ENCODE results near the gene ATF5. TPM values are rescaled to one million over a fixed set of nuclear protein-coding genes. Genes with fewer than 3 reads are reported as not detected.

The ATF5 gene
- total RNA-seq, 1 donor from 2014 or later, result 18.1 TPM

DNA sequence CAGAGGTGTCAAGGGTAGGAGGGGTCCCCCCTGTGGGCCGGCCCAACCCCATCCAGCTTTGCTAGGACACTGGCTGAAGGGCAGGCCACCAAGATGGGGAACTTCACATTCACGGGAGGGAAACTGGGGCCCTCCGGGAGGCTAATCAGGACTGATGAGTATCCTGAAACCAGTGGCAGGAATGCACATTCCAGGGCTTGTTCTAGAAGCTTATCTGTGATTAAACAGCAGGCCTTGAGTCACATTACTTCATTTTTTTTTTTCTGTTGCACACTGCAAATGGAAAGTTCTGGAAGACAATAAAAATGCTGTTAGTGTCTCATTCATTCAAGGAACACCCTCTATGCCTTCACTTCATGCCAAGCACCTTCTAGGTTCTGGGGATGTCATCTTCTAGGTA lies 47.5 kb downstream of the ATF5 start:
- TF ChIP-seq, protein P1, sequence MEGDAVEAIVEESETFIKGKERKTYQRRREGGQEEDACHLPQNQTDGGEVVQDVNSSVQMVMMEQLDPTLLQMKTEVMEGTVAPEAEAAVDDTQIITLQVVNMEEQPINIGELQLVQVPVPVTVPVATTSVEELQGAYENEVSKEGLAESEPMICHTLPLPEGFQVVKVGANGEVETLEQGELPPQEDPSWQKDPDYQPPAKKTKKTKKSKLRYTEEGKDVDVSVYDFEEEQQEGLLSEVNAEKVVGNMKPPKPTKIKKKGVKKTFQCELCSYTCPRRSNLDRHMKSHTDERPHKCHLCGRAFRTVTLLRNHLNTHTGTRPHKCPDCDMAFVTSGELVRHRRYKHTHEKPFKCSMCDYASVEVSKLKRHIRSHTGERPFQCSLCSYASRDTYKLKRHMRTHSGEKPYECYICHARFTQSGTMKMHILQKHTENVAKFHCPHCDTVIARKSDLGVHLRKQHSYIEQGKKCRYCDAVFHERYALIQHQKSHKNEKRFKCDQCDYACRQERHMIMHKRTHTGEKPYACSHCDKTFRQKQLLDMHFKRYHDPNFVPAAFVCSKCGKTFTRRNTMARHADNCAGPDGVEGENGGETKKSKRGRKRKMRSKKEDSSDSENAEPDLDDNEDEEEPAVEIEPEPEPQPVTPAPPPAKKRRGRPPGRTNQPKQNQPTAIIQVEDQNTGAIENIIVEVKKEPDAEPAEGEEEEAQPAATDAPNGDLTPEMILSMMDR (conservative IDR thresholded peaks at IDR 0.05), result no peak
- Mint-ChIP-seq H3K4me1 (ENCODE audit: unreplicated experiment) (no peaks in the 10 kb centered on the region), H3K27me3 (peaks cover 4% of the 10 kb centered on the region), H3K36me3 (peaks cover 8% of the 10 kb centered on the region), H3K27ac (no peak overlapping the region), H3K9me3 (no peaks in the 10 kb centered on the region), H3K4me3 (no peak overlapping the region)
- no peak for DNase-seq (ENCODE audit: extremely low spot score, unreplicated experiment)

DNA sequence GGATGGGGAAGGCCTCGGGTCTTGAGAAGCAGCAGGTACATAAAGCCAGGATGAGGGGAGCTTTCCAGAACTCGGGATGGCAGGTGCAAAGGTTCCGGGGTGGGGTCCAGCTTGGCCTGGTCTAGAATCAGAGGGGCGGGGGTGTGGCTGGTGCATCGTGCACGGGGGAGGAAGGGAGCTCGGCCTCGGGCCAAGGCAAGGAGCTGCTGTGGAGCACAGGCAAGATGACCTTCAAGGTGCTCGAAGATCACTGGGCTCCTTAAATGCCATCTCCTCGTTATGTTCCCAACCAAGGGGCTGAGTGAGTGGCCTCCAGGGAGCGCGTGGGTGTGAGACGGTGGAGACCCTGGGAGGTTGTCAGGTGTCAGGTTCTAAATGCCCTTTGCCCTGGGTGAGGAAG lies 48.1 kb downstream of the ATF5 start:
- no peaks in the 10 kb centered on the region for H3K4me1 Mint-ChIP-seq (ENCODE audit: unreplicated experiment)
- TF ChIP-seq, protein P1 (conservative IDR thresholded peaks at IDR 0.05), result no peak
- peaks cover 8% of the 10 kb centered on the region for H3K36me3 Mint-ChIP-seq
- H3K27ac Mint-ChIP-seq, result no peak overlapping the region
- H3K9me3 Mint-ChIP-seq, result no peaks in the 10 kb centered on the region
- DNase-seq (ENCODE audit: extremely low spot score, unreplicated experiment), result no peak
- no peak overlapping the region for H3K4me3 Mint-ChIP-seq
- H3K27me3 Mint-ChIP-seq, result peaks cover 4% of the 10 kb centered on the region

DNA sequence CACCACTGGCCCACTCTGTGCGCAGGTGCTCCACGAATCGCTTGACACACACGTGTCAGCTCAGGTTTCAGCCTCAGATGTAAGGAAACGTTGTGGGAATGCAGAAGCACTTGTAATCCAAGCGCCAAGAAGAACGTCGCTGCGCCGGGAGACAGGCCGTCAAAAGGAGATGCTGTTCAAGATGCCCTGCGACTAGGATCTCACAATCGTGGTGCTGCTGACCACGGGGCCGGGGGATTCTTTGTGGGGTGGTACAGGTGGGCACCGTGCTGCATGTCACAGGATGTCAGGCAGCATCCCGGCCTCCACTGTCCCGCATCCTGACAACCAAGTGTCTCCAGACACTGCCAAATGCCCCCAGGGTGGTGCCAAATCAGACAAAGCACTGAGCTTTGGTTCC lies 48.9 kb downstream of the ATF5 start:
- peaks cover 4% of the 10 kb centered on the region for H3K27me3 Mint-ChIP-seq
- H3K36me3 Mint-ChIP-seq, result peaks cover 8% of the 10 kb centered on the region
- H3K9me3 Mint-ChIP-seq, result no peaks in the 10 kb centered on the region
- DNase-seq (ENCODE audit: extremely low spot score, unreplicated experiment), result no peak
- no peaks in the 10 kb centered on the region for H3K4me1 Mint-ChIP-seq (ENCODE audit: unreplicated experiment)
- H3K27ac Mint-ChIP-seq, result no peak overlapping the region
- H3K4me3 Mint-ChIP-seq, result no peak overlapping the region
- TF ChIP-seq, protein P1 (conservative IDR thresholded peaks at IDR 0.05), result no peak

DNA sequence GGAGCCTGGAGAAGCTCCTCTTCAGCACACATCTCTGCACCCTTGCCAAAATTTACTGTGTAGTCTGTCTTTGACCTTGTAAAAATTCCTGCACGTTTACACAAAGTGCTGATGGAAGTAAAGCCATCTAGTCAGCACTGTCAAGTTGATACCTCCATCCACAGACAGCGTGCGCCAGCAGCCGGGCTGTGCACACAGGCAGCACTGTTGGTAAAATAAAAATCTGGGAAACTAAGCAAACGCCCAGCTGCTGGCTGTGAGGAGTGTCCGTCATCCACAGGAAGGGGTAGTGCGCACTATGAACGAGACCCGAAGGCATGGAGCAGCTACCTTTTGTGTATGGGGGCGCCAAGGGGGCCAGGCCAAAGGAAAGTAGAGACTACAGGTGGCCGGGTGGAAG lies 49.3 kb downstream of the ATF5 start:
- no peaks in the 10 kb centered on the region for H3K9me3 Mint-ChIP-seq
- H3K36me3 Mint-ChIP-seq, result peaks cover 8% of the 10 kb centered on the region
- DNase-seq (ENCODE audit: extremely low spot score, unreplicated experiment), result no peak
- H3K4me1 Mint-ChIP-seq (ENCODE audit: unreplicated experiment), result no peaks in the 10 kb centered on the region
- H3K27me3 Mint-ChIP-seq, result peaks cover 2% of the 10 kb centered on the region
- no peak overlapping the region for H3K4me3 Mint-ChIP-seq
- TF ChIP-seq, protein P1 (conservative IDR thresholded peaks at IDR 0.05), result no peak
- H3K27ac Mint-ChIP-seq, result no peak overlapping the region

DNA sequence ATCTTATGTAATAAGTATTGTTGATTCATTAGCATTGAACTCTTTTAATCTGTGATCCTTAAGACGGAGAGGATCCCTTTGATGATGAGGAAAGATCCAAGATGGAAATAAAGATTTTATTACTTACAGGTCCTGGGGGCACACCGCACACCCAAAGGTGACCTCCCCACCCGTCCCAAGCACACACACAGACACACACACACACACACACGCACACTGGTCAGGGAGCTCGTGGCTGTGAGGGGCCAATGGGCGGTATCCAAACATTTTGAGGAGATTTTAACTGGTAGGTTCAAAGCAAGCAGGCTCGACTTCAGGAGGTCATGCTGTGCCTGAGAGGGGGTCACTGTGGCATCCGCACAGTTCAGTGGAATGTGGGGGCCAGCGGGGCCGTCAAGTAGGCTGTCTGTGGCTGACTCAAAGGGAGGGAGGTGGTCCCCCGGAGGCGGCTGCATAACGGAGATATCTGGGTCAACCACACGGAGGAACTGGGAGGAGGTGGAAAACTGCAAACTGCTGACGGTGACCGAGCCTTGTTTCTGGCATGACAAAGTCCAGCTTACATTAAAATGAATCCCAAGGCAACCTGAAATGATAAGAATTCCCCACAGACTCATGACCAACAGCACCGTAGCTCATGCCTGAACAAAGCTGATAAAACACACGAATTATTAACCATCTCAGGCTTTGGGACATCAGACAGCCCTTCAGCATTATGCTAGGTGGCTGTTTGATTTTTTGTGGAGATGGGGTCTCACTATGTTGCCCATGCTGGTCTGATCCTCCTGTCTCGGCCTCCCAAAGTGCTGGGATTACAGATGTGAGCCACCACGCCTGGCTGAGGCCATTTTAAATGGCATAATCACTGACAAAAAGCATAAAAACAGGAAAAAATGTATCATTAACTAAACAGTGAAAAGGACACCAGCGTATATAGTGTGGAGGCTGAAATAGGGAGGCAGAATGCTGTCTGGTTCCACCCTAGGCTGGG lies 52.9 kb downstream of the ATF5 start:
- no peaks in the 10 kb centered on the region for H3K9me3 Mint-ChIP-seq
- TF ChIP-seq, protein P1 (conservative IDR thresholded peaks at IDR 0.05), result no peak
- no peaks in the 10 kb centered on the region for H3K27me3 Mint-ChIP-seq
- no peak overlapping the region for H3K4me3 Mint-ChIP-seq
- H3K36me3 Mint-ChIP-seq, result peaks cover 6% of the 10 kb centered on the region
- H3K4me1 Mint-ChIP-seq (ENCODE audit: unreplicated experiment), result no peaks in the 10 kb centered on the region
- no peak overlapping the region for H3K27ac Mint-ChIP-seq
- DNase-seq (ENCODE audit: extremely low spot score, unreplicated experiment), result no peak

Small RNA genes within 50 kb of the gene (microRNA-seq; reads per million reads assigned to microRNA genes)
- gene MIR4750, result 3.9 reads per million, percentile 13 among the genes with 10 or more reads in this experiment

Other genes with a start within 250 kb of the ATF5 start
- 1.7 and 3.2 TPM in 2 replicates for gene ADM5, start 239.6 kb upstream of the ATF5 start, total RNA-seq (ENCODE audit: low replicate concordance)
- 7.8 and 65.0 TPM in 2 replicates for gene CPT1C, start 238.1 kb upstream of the ATF5 start, total RNA-seq (ENCODE audit: low replicate concordance)
- not detected in 2 replicates for gene TSKS, start 165.9 kb upstream of the ATF5 start, total RNA-seq (ENCODE audit: low replicate concordance)
- 75.2 and 82.9 TPM in 2 replicates for gene AP2A1, start 162.2 kb upstream of the ATF5 start, total RNA-seq (ENCODE audit: low replicate concordance)
- gene FUZ, start 115.9 kb upstream of the ATF5 start, total RNA-seq (ENCODE audit: low replicate concordance), result 26.8 and 29.3 TPM in 2 replicates
- gene MED25, start 110.9 kb upstream of the ATF5 start, total RNA-seq (ENCODE audit: low replicate concordance), result 88.5 and 88.9 TPM in 2 replicates
- 248 and 388 TPM in 2 replicates for gene PTOV1, start 78.0 kb upstream of the ATF5 start, total RNA-seq (ENCODE audit: low replicate concordance)
- 72.3 and 125 TPM in 2 replicates for gene PNKP, start 61.6 kb upstream of the ATF5 start, total RNA-seq (ENCODE audit: low replicate concordance)
- 35.8 and 40.1 TPM in 2 replicates for gene AKT1S1, start 51.9 kb upstream of the ATF5 start, total RNA-seq (ENCODE audit: low replicate concordance)
- 33.9 and 45.9 TPM in 2 replicates for gene TBC1D17, start 51.5 kb upstream of the ATF5 start, total RNA-seq (ENCODE audit: low replicate concordance)
- gene IL4I1, start 32.3 kb upstream of the ATF5 start, total RNA-seq (ENCODE audit: low replicate concordance), result 0.58 and 0.74 TPM in 2 replicates
- 77.4 and 88.8 TPM in 2 replicates for gene NUP62, start 299 bp downstream of the ATF5 start, total RNA-seq (ENCODE audit: low replicate concordance)
- 0.27 and 0.36 TPM in 2 replicates for gene SIGLEC11, start 32.0 kb downstream of the ATF5 start, total RNA-seq (ENCODE audit: low replicate concordance)
- gene VRK3, start 96.2 kb downstream of the ATF5 start, total RNA-seq (ENCODE audit: low replicate concordance), result 44.6 and 51.9 TPM in 2 replicates
- gene ZNF473, start 96.8 kb downstream of the ATF5 start, total RNA-seq (ENCODE audit: low replicate concordance), result 13.4 and 14.3 TPM in 2 replicates
- not detected in 2 replicates for gene IZUMO2, start 234.1 kb downstream of the ATF5 start, total RNA-seq (ENCODE audit: low replicate concordance)

Measured in type B pancreatic cell (in vitro differentiated cells).